ENCODE results near the gene ANKRD6.

DNA sequence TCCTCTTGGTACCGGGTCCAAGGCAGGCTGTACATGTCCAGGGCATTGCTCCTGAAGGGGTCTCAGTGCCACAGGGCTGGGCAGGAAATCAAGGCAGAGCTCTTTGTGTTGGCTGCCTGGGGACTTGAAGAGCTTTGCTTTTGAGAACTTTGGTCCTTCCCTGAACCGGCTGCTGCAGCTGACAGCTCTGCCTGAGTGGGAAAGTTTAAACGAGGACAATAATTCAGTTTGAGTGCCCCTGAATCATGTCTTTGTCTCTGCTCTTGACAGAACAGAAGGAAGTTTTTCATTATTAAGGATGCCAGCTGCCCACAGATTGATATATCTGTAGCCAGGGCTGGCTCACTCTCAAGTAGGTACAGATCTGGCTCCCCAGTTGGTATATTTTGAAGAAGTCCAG lies 56.1 kb downstream of the ANKRD6 start:
- TF ChIP-seq, protein P1, sequence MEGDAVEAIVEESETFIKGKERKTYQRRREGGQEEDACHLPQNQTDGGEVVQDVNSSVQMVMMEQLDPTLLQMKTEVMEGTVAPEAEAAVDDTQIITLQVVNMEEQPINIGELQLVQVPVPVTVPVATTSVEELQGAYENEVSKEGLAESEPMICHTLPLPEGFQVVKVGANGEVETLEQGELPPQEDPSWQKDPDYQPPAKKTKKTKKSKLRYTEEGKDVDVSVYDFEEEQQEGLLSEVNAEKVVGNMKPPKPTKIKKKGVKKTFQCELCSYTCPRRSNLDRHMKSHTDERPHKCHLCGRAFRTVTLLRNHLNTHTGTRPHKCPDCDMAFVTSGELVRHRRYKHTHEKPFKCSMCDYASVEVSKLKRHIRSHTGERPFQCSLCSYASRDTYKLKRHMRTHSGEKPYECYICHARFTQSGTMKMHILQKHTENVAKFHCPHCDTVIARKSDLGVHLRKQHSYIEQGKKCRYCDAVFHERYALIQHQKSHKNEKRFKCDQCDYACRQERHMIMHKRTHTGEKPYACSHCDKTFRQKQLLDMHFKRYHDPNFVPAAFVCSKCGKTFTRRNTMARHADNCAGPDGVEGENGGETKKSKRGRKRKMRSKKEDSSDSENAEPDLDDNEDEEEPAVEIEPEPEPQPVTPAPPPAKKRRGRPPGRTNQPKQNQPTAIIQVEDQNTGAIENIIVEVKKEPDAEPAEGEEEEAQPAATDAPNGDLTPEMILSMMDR (IDR thresholded peaks at IDR 0.05) = no peak
- TF ChIP-seq ESRRA (CRISPR knock-in tag; IDR thresholded peaks at IDR 0.05; ENCODE audit: borderline replicate concordance) = no peak
- TF ChIP-seq ZNF138 (CRISPR knock-in tag; conservative IDR thresholded peaks at IDR 0.05) = no peak
- no peak for TF ChIP-seq TP53 (CRISPR knock-in tag; IDR thresholded peaks at IDR 0.05)
- TF ChIP-seq, protein P2, sequence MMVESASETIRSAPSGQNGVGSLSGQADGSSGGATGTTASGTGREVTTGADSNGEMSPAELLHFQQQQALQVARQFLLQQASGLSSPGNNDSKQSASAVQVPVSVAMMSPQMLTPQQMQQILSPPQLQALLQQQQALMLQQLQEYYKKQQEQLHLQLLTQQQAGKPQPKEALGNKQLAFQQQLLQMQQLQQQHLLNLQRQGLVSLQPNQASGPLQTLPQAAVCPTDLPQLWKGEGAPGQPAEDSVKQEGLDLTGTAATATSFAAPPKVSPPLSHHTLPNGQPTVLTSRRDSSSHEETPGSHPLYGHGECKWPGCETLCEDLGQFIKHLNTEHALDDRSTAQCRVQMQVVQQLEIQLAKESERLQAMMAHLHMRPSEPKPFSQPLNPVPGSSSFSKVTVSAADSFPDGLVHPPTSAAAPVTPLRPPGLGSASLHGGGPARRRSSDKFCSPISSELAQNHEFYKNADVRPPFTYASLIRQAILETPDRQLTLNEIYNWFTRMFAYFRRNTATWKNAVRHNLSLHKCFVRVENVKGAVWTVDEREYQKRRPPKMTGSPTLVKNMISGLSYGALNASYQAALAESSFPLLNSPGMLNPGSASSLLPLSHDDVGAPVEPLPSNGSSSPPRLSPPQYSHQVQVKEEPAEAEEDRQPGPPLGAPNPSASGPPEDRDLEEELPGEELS (CRISPR knock-in tag; IDR thresholded peaks at IDR 0.05) = no peak
- no peak for TF ChIP-seq NR3C1 (CRISPR knock-in tag; conservative IDR thresholded peaks at IDR 0.05; ENCODE audit: low read depth)
- TF ChIP-seq NFYB (CRISPR knock-in tag; conservative IDR thresholded peaks at IDR 0.05; ENCODE audit: low read depth) = no peak
- no peak for TF ChIP-seq JUN (CRISPR knock-in tag; IDR thresholded peaks at IDR 0.05)
- TF ChIP-seq ZNF121 (CRISPR knock-in tag; IDR thresholded peaks at IDR 0.05) = no peak
- TF ChIP-seq, protein P3, sequence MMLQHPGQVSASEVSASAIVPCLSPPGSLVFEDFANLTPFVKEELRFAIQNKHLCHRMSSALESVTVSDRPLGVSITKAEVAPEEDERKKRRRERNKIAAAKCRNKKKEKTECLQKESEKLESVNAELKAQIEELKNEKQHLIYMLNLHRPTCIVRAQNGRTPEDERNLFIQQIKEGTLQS (CRISPR knock-in tag; conservative IDR thresholded peaks at IDR 0.05) = no peak
- no peak for TF ChIP-seq CREM (CRISPR knock-in tag; IDR thresholded peaks at IDR 0.05)
- TF ChIP-seq OVOL2 (CRISPR knock-in tag; IDR thresholded peaks at IDR 0.05; ENCODE audit: borderline replicate concordance) = no peak
- TF ChIP-seq IRF2 (CRISPR knock-in tag; IDR thresholded peaks at IDR 0.05; ENCODE audit: borderline replicate concordance, low read depth) = no peak
- no peak for TF ChIP-seq ZNF263 (CRISPR knock-in tag; IDR thresholded peaks at IDR 0.05; ENCODE audit: low read depth)
